K562 (cell line): ENCODE data around the gene YJU2. TPM values are rescaled to one million over a fixed set of nuclear protein-coding genes. Genes with fewer than 3 reads are reported as not detected.
A peak's percentile ranks its signal among the peaks of the same experiment; 100 is the strongest.

Experiments
- ATAC-seq: fragments of 200-7000 bp; cut with Tn5 transposase; 3 replicates; pipeline ENCODE4 v1.9.1; 2020; ENCODE audit warnings: moderate library complexity
- BruUV-seq: library from RNA; stranded (reverse); fragments of 400-500 nt; replicated peaks from 2 replicates; lab custom pipeline; 2021; lab: Mats Ljungman, UMichigan
- CTCF ChIA-PET: fragments of 300-600 bp; formaldehyde crosslinking; extraction: SDS; loops from one replicate; lab custom pipeline; 2021; ENCODE audit warnings: low intra/inter-chr PET ratio; lab: Yijun Ruan, JAX
- POLR2A ChIA-PET: fragments of 300-600, 350-650 bp; sonication (Branson Sonifier 250); formaldehyde crosslinking; extraction: SDS; loops from one replicate; lab custom pipeline; 2021; ENCODE audit warnings: antibody characterized with exemption, inconsistent platforms; lab: Yijun Ruan, JAX
- DNase-seq, 4 experiments: peaks; one replicate each; pipeline versions ENCODE4 v3.0.0 to v3.0.0-alpha.2; 2011 to 2018; ENCODE audit warnings: low spot score in 3 of 4, mixed read lengths in 3 of 4; ENCODE audit errors: extremely low read depth in 1 of 4
- FAIRE-seq: peaks from 2 replicates; lab custom pipeline; 2011; peaks lifted over from hg19 to GRCh38; lab: Jason Lieb, UNC
- H2AFZ ChIP-seq: 2 replicates; pipeline ENCODE4 v1.6.0; 2011; ENCODE audit warnings: low read depth, low read length, control low read depth, inconsistent platforms
- H3K27ac ChIP-seq: fragments of 200-600 bp; 3 replicates; pipeline ENCODE4 v1.8.0; 2011; ENCODE audit warnings: low read depth, mild to moderate bottlenecking, control low read depth, inconsistent platforms, low read length, moderate library complexity, mixed read lengths; ENCODE audit errors: extremely low read depth
- H3K27me3 ChIP-seq, 2 experiments: fragments of 300-600 bp in 1 of 2; 2 replicates in 1 of 2; 3 replicates in 1 of 2; pipeline versions ENCODE4 v1.6.0 to v1.8.0; 2011; ENCODE audit warnings: inconsistent platforms in 2 of 2, low read length in 2 of 2, mild to moderate bottlenecking in 1 of 2, mixed read lengths in 1 of 2, moderate library complexity in 1 of 2; ENCODE audit not compliant: control insufficient read depth in 2 of 2, insufficient read depth in 2 of 2
- H3K36me3 ChIP-seq: fragments of 300-600 bp; 3 replicates; pipeline ENCODE4 v1.8.0; 2011; ENCODE audit warnings: mild to moderate bottlenecking, low read length, inconsistent platforms; ENCODE audit not compliant: control insufficient read depth, insufficient read depth
- H3K4me1 ChIP-seq, 2 experiments: fragments of 200-600 bp in 1 of 2; replicated peaks in 1 of 2; 2 replicates in 1 of 2; 3 replicates in 1 of 2; pipeline versions ENCODE4 v1.5.1 to v1.8.0; 2011; ENCODE audit warnings: inconsistent platforms in 2 of 2, low read length in 2 of 2, mild to moderate bottlenecking in 1 of 2, mixed read lengths in 1 of 2, moderate library complexity in 1 of 2; ENCODE audit not compliant: control insufficient read depth in 2 of 2, insufficient read depth in 2 of 2
- H3K4me2 ChIP-seq: 2 replicates; pipeline ENCODE4 v1.6.1; 2011; ENCODE audit warnings: low read length, control low read depth, inconsistent platforms, mixed read lengths; ENCODE audit not compliant: insufficient read depth
- H3K4me3 ChIP-seq: fragments of 200-600 bp; sonication (generic), shearing (Covaris generic); 2 replicates; pipeline ENCODE4 v1.5.1; 2016; ENCODE audit warnings: control low read depth, inconsistent platforms
- H3K79me2 ChIP-seq: fragments of 200-600 bp; 3 replicates; pipeline ENCODE4 v1.8.0; 2011; ENCODE audit warnings: low read length, inconsistent platforms; ENCODE audit not compliant: control insufficient read depth, insufficient read depth
- H3K9ac ChIP-seq, 2 experiments: 2 replicates each; pipeline versions ENCODE4 v1.6.0 to v1.6.1; 2011; ENCODE audit warnings: low read depth in 2 of 2, low read length in 2 of 2, control low read depth in 1 of 2, inconsistent platforms in 1 of 2, mild to moderate bottlenecking in 1 of 2, mixed read lengths in 1 of 2; ENCODE audit not compliant: insufficient read depth in 1 of 2
- H3K9me1 ChIP-seq: one replicate; pipeline ENCODE4 v1.6.0; 2011; ENCODE audit warnings: inconsistent platforms, mild to moderate bottlenecking, low read length, moderate library complexity; ENCODE audit not compliant: control insufficient read depth, insufficient read depth
- H3K9me3 ChIP-seq: replicated peaks from 2 replicates; pipeline ENCODE4 v1.5.1; 2011; ENCODE audit warnings: low read depth, low read length, inconsistent platforms; ENCODE audit not compliant: control insufficient read depth, insufficient read depth
- H4K20me1 ChIP-seq: replicated peaks from 2 replicates; pipeline ENCODE4 v1.6.1; 2011; ENCODE audit warnings: low read length, inconsistent platforms, mixed read lengths; ENCODE audit not compliant: control insufficient read depth, insufficient read depth
- ASH1L ChIP-seq: fragments of 450-650 bp; IDR thresholded peaks from 2 replicates; pipeline ENCODE4 v1.6.1; 2018; ENCODE audit warnings: borderline replicate concordance, mild to moderate bottlenecking, low read depth; ENCODE audit not compliant: partially characterized antibody
- FOSL1 ChIP-seq: fragments of 200-800 bp; sonication (Bioruptor generic); conservative IDR thresholded peaks from 2 replicates; pipeline ENCODE4 v1.6.1; 2016; ENCODE audit warnings: missing genetic modification characterization, missing compliant biosample characterization
- FOXP1 ChIP-seq: sonication (generic); formaldehyde crosslinking; IDR thresholded peaks from 2 replicates; pipeline ENCODE4 v1.8.0; 2022; ENCODE audit warnings: mild to moderate bottlenecking, missing genetic modification reagents
- HMGN3 ChIP-seq: IDR thresholded peaks from 2 replicates; pipeline ENCODE4 v1.6.1; 2011; ENCODE audit warnings: borderline replicate concordance, low read depth, mild to moderate bottlenecking, mixed read lengths, low read length; ENCODE audit not compliant: insufficient read length; ENCODE audit errors: extremely low read depth
- SOX6 ChIP-seq: fragments of 450-650 bp; IDR thresholded peaks from 2 replicates; pipeline ENCODE4 v1.6.1; 2014; ENCODE audit warnings: mild to moderate bottlenecking
- ZBED1 ChIP-seq: IDR thresholded peaks from 2 replicates; pipeline ENCODE4 v1.6.1; 2014
- ZFP36 ChIP-seq: fragments of 150-350 bp; IDR thresholded peaks from 2 replicates; pipeline ENCODE4 v1.6.1; 2018; ENCODE audit warnings: low read length, low read depth; ENCODE audit not compliant: partially characterized antibody
- ZNF764 ChIP-seq: fragments of 250-450 bp; sonication (Bioruptor Pico); IDR thresholded peaks from 2 replicates; pipeline ENCODE4 v1.4.0; 2020; ENCODE audit warnings: low read depth, mild to moderate bottlenecking, moderate library complexity
- WGBS: fragments of 100-300 bp; shearing (Covaris generic); methylation state at CpG from one replicate; pipeline ENCODE4 v1.1.6; 2016; ENCODE audit warnings: low coverage, mixed read lengths; ENCODE audit not compliant: insufficient coverage; ENCODE audit errors: missing lambda C conversion rate; 5-methylcytosine and 5-hydroxymethylcytosine counted together
- in situ Hi-C: fragments of 300-500 bp; cut with MboI; formaldehyde crosslinking; loops from 4 replicates; pipeline ENCODE4 v1.15.0; 2018; ENCODE audit warnings: inconsistent platforms, mixed read lengths
- intact Hi-C: fragments of 100-400 bp; cut with micrococcal nuclease; formaldehyde crosslinking; loops from 2 replicates; pipeline ENCODE4 v1.14.2; 2022
- polyA plus RNA-seq, 8 experiments: library from polyadenylated mRNA; depleted of rRNA in 4 of 8; stranded (reverse) in 5 of 8; unstranded in 3 of 8; fragments of >200 nt; fragmentation: Nextera tagmentation in 2 of 8; fragmentation: Illumina TruSeq in 1 of 8; extraction: Ambion mirVana in 2 of 8; extraction: Trizol in 1 of 8; gene quantifications; 2 replicates each; pipeline versions ENCODE4 v1.2.1 to v1.2.3, GENCODE V29; 2011 to 2014; ENCODE audit warnings: inconsistent platforms in 1 of 8, missing spikeins in 1 of 8
- total RNA-seq, 7 experiments: library from RNA; depleted of rRNA in 6 of 7; stranded (reverse); fragments of >200 nt in 6 of 7; fragmentation: Illumina TruSeq in 2 of 7; extraction: Trizol in 2 of 7; gene quantifications; 2 replicates each; pipeline versions ENCODE4 v1.2.1 to v1.2.3, GENCODE V29; 2011 to 2021; ENCODE audit warnings: low replicate concordance in 1 of 7
- TF ChIP-seq, protein P1 (sequence below): fragments of 450-650 bp; IDR thresholded peaks from 2 replicates; pipeline ENCODE4 v1.6.1; 2016; ENCODE audit warnings: low read depth
- TF ChIP-seq, protein P2 (sequence below): sonication (generic); formaldehyde crosslinking; IDR thresholded peaks from 2 replicates; pipeline ENCODE4 v1.5.0; 2020; ENCODE audit warnings: missing genetic modification reagents
- TF ChIP-seq, protein P3 (sequence below): fragments of 450-650 bp; formaldehyde crosslinking; IDR thresholded peaks from 2 replicates; pipeline ENCODE4 v1.4.0; 2022; ENCODE audit warnings: mild to moderate bottlenecking, moderate library complexity
- TF ChIP-seq, protein P4 (sequence below): fragments of 250-450 bp; sonication (Bioruptor Pico); IDR thresholded peaks from 2 replicates; pipeline ENCODE4 v1.5.0; 2021

The YJU2 gene
- total and polyA plus RNA-seq, 9 of the 15 experiments (the other 6 are each of a cell fraction or from before 2014, with no cell fraction given): 0.41 to 34.9 (median 19.3) TPM

DNA sequence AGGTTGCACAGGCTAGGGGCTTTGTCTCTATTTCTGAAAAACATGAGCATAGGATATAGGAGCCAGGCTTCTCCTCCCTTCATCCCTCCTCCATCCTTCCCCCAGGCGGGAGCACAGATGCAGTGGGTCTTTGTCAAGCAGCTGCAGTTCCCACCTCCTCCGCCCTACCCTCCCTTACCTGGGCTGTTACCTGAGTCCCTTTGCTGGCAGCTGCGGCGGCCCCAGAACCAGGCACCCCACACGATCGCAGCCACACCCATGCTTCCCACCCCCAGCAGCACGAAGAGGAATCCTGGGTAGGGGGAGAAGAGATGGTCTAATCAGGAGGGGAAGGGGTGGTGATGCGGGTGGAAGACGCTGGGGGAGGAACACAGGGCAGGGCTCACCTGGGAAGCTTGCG lies 47.5 kb downstream of the YJU2 start:
- POLR2A ChIA-PET: no interaction called here
- CTCF ChIA-PET: no interaction called here
- Histone ChIP-seq H2AFZ (no peak overlapping the region), H3K4me2 (no peak overlapping the region), H3K9me3 (no peaks in the 10 kb centered on the region), H3K27me3 (peaks cover 3 to 8% of the 10 kb centered on the region in 2 experiments; a peak in 2 of 5 replicates), H3K4me3 (no peak overlapping the region), H3K9me1 (no peaks in the 10 kb centered on the region), H4K20me1 (no peaks in the 10 kb centered on the region), H3K27ac (no peak overlapping the region), H3K4me1 (peaks cover 0 to 26% of the 10 kb centered on the region in 2 experiments; a peak in 2 of 5 replicates), H3K79me2 (no peaks in the 10 kb centered on the region), H3K36me3 (no peaks in the 10 kb centered on the region), H3K9ac (0 out of 4 replicates have a peak overlapping the region, but pooled peaks of 1 of the 2 experiments have one; percentile 26)
- no TSS peak for BruUV-seq
- FAIRE-seq (no peak), ATAC-seq (no peak), DNase-seq (no peak)
- 6% methylated on average over 10 of the region's 10 CpGs for WGBS
- intact Hi-C loops (no loop called here), in situ Hi-C loops (no loop called here)
- TF ChIP-seq, protein P1, sequence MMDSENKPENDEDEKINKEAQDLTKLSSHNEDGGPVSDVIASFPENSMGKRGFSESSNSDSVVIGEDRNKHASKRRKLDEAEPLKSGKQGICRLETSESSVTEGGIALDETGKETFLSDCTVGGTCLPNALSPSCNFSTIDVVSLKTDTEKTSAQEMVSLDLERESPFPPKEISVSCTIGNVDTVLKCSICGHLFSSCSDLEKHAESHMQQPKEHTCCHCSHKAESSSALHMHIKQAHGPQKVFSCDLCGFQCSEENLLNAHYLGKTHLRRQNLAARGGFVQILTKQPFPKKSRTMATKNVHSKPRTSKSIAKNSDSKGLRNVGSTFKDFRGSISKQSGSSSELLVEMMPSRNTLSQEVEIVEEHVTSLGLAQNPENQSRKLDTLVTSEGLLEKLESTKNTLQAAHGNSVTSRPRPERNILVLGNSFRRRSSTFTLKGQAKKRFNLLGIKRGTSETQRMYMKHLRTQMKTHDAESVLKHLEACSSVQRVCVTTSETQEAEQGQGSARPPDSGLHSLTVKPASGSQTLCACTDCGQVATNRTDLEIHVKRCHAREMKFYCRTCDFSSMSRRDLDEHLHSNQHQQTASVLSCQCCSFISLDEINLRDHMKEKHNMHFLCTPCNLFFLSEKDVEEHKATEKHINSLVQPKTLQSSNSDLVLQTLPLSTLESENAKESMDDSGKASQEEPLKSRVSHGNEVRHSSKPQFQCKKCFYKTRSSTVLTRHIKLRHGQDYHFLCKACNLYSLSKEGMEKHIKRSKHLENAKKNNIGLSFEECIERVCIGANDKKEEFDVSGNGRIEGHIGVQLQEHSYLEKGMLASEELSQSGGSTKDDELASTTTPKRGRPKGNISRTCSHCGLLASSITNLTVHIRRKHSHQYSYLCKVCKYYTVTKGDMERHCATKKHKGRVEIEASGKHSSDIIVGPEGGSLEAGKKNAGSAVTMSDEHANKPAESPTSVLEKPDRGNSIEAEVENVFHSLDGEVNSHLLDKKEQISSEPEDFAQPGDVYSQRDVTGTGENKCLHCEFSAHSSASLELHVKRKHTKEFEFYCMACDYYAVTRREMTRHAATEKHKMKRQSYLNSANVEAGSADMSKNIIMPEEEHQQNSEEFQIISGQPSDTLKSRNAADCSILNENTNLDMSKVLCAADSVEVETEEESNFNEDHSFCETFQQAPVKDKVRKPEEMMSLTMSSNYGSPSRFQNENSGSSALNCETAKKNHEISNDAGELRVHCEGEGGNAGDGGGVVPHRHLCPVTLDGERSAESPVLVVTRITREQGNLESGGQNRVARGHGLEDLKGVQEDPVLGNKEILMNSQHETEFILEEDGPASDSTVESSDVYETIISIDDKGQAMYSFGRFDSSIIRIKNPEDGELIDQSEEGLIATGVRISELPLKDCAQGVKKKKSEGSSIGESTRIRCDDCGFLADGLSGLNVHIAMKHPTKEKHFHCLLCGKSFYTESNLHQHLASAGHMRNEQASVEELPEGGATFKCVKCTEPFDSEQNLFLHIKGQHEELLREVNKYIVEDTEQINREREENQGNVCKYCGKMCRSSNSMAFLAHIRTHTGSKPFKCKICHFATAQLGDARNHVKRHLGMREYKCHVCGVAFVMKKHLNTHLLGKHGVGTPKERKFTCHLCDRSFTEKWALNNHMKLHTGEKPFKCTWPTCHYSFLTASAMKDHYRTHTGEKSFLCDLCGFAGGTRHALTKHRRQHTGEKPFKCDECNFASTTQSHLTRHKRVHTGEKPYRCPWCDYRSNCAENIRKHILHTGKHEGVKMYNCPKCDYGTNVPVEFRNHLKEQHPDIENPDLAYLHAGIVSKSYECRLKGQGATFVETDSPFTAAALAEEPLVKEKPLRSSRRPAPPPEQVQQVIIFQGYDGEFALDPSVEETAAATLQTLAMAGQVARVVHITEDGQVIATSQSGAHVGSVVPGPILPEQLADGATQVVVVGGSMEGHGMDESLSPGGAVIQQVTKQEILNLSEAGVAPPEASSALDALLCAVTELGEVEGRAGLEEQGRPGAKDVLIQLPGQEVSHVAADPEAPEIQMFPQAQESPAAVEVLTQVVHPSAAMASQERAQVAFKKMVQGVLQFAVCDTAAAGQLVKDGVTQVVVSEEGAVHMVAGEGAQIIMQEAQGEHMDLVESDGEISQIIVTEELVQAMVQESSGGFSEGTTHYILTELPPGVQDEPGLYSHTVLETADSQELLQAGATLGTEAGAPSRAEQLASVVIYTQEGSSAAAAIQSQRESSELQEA: no peak
- no peak for TF ChIP-seq ZNF764 (CRISPR knock-in tag)
- TF ChIP-seq, protein P2, sequence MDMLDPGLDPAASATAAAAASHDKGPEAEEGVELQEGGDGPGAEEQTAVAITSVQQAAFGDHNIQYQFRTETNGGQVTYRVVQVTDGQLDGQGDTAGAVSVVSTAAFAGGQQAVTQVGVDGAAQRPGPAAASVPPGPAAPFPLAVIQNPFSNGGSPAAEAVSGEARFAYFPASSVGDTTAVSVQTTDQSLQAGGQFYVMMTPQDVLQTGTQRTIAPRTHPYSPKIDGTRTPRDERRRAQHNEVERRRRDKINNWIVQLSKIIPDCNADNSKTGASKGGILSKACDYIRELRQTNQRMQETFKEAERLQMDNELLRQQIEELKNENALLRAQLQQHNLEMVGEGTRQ: no peak
- no peak for TF ChIP-seq SOX6
- TF ChIP-seq ZFP36: no peak
- TF ChIP-seq ASH1L: no peak
- no peak for TF ChIP-seq HMGN3
- TF ChIP-seq, protein P3, sequence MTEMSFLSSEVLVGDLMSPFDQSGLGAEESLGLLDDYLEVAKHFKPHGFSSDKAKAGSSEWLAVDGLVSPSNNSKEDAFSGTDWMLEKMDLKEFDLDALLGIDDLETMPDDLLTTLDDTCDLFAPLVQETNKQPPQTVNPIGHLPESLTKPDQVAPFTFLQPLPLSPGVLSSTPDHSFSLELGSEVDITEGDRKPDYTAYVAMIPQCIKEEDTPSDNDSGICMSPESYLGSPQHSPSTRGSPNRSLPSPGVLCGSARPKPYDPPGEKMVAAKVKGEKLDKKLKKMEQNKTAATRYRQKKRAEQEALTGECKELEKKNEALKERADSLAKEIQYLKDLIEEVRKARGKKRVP: no peak
- TF ChIP-seq, protein P4, sequence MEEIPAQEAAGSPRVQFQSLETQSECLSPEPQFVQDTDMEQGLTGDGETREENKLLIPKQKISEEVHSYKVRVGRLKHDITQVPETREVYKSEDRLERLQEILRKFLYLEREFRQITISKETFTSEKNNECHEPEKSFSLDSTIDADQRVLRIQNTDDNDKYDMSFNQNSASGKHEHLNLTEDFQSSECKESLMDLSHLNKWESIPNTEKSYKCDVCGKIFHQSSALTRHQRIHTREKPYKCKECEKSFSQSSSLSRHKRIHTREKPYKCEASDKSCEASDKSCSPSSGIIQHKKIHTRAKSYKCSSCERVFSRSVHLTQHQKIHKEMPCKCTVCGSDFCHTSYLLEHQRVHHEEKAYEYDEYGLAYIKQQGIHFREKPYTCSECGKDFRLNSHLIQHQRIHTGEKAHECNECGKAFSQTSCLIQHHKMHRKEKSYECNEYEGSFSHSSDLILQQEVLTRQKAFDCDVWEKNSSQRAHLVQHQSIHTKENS (CRISPR knock-in tag): no peak
- no peak for TF ChIP-seq FOSL1 (tag)
- TF ChIP-seq FOXP1 (CRISPR knock-in tag): no peak
- TF ChIP-seq ZBED1: no peak
